GM21447 (cell line): Measurements from ENCODE around the gene PDGFA.

Source experiments
- ATAC-seq: cut with Tn5 transposase; IDR thresholded peaks from one replicate; pipeline ENCODE4 v1.9.1; 2021; ENCODE audit not compliant: unreplicated experiment

The PDGFA gene

DNA sequence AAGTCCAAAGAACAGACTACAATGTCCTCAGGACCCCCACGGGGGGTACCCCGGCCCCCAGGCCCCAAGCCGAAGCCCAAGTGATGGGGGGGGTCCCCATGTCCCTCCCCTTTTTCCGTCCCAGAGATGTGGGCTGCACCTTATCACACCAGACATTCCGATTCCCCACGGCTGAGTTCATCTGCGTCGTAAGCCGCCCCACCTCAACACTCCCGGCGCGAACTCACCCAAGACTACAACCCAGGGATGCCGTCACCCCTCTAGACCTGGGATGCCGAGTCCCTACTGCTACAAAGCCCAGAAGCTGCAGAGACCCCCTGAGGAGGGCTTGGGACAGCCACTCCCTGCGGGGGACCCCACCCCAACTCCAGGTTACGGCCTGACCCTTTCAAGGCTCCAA is 14.5 kb downstream of the PDGFA start:
- ATAC-seq: no peak

DNA sequence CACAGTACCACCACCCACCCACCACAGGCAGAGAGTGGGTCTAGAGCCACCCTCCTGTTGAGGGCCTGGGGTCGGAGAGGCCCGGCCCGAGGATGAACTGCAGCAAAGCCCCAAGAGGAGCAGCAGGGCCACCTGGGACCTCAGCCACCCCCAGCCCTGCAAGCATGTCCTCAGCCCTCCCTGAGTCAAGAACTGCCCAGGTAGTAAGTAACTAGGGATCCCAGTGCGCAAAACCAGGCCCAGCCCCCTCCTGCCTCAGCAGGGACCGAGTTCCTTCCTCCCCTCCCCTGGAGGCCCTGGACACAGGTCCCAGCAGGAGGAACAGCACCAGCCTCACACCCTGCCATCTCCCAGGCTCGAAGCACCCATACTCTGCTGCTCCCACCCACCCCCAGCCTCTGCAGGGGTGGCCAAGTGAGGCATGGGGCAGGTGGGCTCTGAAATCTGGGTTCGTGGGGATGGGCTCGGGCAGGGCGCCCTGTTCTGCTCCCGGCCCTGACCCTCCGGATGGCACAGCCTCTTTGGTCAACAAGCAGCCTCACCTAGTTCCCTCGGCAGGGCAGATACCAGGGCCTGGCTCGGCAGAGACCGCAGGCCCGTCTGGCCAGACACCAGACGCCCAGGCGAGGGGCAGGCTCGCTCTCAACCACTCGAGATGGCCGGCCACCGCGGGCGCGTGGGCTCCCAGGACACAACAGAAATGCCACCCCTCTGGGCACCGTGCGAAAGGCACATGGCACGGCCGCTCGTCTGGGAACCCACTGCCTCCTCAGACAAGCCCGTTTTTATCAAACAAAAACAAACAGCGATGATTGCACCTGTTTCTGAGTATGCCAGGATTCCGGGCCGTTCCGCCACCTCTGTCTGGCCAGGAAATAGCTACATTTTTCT is 15.2 kb downstream of the PDGFA start:
- no peak for ATAC-seq

DNA sequence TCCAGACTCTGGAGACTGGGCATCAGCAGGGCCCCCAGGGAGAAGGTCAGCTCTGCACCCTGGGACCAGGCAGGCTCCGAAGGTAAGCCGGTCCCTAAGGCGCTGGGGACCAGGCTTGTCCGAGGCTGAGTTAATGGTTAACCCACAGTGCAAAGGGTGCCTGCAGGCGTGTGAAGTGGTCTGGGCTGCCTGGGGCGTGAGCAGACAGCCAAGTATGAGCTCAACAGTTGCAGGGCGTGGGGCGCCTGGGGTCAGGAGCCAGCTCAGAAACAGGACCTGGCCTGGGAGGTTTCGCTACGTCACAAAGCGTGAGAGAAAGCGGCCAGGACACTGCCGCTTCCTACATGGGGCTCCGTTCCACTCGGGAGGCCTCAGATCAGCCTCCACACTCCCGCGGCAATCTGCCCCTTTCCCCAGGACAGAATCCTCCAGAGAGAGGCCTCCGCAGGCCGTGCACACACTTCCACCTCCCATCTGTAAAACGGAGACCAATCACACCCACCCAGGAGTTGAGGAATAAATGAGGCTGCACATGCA is 16.0 kb downstream of the PDGFA start:
- ATAC-seq: no peak

DNA sequence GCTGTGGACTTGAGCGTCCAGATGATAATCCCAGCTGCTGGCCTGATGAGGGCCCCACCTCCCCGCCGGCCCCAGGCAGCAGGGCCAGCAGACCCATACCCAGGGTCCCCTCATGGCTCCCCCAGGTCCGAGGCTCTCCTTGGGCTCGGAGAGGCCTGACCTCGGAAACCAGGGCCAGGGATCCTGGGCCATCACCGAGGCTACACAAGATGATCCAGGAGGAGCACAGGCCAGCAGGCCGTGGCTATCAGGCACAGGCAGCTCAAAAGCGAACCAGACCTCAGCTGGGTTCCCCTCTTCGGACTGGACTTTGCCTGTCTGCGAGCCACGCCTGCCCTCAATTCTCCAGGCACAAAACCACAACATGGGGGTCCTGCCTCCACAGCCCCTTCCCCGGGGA is 17.4 kb downstream of the PDGFA start:
- no peak for ATAC-seq

DNA sequence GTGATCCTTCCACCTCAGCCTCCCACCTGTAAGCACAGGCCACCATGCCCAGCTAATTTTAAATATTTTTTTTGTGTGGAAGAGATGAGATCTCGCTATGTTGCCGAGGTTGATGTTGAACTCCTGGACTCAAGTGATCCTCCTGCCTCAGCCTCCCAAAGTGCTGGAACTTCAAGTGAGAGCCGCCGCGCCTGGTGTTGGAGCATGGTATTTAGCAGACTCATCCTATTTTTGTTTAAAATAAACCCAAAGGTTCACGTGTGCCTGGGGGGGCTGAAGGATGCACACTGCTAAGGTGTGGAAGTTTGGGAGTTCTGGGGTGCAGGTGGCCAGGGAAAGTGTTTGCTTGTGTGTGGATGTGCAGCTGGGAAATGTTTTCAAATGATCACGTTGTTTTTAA is 18.1 kb downstream of the PDGFA start:
- no peak for ATAC-seq

DNA sequence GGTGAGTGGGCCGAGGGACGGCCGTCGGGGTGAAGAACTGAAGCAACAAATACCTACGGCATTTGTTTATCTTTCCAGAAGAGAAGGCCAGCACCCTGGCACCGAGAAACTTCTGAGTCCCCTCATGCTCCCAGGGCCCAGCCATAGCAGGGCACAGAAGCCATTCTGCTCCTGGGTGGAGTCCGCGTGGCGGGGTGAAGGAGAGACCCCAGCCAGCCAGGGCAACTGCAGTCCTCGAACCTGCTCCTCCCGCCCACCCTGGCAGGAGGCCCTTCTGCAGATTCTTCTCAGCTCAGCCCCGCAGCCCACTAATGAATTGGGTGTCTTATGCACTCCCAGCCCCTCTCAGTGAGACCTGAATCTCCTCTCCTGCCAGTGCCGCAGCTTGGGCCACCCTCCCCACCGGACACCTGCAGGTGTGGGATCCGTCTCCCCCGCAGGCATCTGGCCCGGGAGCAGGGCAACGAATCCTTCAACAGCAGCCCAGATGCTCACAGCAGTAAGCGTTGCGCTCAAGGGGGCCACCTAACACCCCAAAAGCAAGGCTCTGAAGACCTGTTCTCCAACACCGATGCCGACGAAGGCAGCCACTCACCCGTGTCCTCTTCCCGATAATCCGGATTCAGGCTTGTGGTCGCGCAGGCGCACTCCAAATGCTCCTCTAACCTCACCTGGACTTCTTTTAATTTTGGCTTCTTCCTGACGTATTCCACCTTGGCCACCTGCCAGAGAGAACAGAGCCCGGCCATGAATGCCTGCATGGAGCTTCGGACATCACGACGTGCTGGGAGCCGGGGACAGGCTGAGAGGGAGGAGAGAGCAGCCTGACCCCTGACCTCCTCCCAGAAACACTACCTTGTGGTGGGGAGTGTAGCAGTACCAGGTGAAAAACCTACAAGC is 18.9 kb downstream of the PDGFA start:
- ATAC-seq: no peak

DNA sequence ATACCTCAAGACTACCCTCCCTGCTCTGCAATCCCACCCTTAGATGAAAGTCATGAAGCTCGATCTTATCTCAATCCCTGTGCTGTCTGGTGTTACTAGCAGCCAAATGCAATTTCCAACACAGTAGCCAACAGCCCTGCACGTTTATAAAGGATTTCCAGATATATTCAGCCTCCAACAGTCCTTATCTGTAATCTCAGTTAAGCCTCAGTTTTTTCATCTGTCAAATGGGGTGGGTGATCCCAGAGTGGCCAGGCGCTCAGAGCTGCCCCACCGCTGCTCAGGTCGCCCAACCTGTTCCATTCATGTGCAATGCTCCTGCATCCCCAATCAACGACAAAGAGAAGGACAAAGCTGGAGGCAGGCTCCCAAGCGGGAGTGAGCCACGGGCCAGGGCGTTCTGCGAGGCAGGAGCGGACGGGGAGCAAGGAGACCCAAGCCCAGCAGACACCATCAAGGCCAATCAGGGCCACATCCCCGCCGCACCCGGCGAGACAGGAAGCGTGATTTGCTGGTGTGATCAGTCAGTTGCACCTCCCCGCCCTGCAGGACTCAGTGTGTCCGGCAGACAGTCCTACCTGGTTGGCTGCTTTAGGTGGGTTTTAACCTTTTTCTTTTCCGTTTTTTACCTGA is 19.7 kb downstream of the PDGFA start:
- no peak for ATAC-seq

DNA sequence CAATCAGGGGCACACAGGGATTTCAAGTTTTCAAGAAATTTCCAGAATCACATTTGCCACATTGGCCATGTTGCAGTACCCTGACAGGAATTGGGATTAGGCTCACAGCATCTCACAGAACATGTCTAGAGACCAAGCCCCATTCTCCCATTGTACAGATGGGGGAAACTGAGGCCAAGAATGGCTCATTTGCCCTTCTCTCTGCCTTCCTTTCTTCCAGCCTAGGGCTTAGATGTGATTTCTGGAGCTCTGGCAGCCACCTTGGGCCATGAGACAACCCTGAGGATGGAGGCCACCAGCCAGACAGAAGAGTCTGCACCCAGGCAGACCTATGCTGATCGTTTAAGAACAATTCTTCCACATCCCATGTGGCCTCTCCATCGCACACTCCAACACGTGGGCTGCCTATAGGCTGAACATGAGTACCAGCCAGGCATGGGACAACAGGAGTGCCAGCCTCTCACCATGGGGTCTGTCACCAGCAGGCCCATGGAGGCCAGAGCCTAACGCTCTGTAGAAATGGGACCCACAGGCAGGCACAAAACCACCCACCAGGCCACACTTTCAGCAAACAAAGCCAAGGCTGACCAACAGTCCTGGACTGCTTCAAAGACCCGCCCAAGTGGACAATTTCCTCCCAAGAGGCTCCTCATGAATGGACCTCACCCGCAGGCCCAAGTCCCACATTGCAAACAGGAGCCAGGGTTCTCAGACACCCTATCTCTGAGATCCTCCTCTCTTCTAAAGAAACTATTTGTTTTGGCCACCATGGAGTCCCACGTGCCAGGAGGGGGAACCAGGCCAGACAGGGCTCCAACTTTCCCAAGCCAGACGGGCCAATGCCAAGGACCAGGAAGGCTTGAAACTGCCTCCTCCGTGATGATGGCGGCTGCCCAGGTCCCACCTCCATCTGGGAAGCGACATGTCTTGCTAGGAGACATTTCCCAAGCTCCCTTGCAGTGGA is 20.7 kb downstream of the PDGFA start:
- no peak for ATAC-seq

DNA sequence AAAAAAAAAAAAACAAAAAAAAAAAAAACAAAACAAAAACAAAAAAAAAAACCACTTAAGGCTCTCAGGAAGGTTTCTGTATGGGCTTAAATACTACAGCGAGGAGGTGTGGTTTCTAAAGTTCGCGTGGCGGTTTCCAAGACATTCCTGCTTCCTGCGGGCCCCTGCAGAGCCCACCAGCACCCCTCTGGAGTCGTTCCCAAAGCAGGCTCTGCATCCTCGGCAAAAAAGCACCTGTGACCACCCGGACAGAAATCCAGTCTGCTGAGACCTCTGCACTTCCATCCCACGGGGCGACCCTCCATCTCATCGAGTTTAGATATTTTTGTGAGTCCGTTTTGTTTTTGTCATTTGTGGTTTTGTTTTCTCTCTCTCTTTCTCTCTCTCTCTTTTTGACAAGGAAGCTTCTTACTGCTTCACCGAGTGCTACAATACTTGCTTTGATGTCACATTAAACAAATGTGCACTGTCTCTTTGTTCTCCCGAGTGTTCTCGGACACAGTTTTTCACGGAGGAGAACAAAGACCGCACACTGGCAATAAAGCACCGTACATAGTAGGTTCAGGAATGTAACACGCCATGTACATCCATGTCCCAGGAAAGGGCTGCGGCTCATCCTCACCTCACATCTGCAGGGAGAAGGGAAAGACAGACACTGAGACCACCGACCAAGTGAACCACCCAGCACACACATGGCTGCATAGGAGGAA is 21.5 kb downstream of the PDGFA start:
- no peak for ATAC-seq

DNA sequence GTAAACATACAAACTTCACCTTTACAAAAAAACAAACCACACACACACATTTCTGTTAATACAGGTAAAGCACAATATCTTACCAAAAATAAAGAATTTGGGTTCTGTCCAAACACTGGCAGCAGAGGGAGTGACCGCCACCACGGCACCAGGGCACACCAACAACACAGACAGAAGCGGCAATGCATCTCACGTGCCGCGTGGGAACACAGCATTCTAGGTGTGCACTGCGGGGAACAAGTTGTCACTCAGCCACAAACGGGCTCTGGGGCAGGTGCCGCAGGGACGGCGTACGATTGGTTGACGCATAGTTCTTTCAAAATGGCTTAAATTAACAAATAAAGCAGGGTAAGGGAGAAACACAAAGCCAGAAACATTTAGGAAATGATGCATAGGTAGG is 22.3 kb downstream of the PDGFA start:
- ATAC-seq: no peak

DNA sequence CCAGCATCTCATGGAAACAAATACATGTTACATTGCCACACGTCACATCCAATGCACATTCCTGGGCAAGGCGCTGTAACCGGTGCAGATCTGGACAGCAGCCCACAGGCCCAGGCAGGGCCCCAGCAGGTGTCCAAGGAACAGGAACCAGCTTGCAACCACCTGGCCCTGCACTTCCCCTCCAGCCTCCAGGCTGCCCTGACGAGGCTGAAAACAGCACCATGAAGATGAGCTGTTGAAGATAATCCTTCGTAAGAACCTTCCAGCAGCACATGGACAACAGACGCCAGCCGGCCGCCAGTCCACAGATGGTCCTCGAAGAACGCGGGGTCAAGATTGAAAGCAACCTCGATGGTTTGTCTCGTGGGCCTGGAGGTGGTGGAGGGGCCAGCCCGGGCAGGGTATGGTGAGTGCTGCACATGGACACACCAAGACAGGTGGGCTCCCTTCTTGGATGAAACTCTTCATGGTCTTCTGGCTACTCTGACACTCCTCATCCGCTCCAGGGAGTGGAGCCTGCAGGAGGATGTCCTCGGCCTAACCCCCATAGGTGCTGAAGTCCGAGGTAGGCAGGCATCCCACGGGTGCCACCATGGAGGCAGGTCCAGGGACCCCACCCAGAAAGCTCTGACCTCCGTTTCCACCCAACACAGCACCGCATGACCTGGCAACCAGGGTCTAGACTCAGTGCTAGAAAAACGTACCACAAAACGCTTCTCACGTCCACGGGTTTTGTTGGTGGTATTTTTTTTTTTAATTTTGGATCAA is 22.9 kb downstream of the PDGFA start:
- ATAC-seq: no peak

DNA sequence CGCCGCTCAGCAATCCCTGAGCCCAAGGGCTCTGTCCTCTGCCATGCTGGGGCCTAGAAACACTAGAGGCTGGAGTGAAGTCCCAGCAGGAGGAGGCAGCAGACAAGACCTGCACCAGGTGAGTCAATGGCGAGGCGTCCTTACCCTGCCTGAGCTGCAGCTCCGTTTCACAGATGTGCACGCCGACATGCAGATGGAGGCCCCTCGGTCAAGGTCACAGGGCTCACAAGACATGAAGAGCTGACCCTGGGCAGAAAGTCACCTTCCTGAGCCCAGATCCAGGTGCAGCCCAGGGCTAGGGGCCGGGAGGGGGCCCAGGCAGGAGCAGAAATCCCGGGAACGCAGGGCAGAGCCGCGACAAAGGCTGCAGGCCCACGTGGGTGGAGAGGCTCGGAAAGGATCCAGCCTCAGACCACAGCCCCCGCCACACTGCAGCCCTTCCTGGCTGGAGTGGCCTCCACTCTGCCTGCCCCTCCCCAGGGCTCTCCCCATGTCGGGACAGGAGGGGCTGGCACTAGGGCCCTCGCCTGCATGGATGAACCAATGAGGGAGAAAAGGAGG is 23.8 kb downstream of the PDGFA start:
- ATAC-seq: no peak

DNA sequence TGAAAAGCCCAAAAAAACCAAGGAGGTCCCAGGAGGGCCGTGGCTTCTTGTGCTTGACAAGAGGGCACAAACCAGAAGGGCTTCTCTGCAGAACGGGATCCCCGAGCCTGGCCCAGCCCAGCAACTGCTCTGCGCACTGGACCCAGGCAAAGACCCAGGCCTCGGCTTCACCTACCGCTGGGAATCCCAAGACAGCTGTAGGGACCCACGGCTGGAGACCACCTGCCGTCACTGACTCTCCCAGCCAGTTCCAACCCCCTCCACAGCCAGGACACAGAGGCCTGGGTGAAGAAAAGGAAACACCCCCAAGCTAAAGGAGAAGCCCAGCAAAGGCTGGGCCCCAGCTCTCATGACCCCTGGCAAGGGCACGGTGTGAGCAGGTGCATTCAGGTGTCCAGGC is 24.3 kb downstream of the PDGFA start:
- no peak for ATAC-seq

DNA sequence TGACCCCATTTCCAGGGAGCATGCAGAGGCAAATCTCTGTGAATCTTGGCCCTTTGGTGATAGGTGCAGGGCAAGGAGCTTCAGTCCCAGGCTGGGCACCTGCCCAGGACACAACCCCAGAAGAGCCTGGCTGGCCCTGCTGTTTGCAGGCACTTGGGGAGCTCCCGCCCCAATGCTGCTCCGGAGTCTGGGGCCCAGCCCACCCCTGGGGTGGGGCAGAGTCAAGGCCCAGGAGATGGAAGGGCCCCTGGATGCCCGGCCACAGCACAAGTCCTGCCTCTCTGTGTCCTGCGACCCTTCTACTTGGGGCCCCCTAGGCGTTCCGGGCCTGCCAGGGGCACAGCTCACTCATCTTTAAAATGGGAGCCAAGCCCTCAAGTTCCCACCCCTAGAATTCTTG is 24.7 kb downstream of the PDGFA start:
- no peak for ATAC-seq

DNA sequence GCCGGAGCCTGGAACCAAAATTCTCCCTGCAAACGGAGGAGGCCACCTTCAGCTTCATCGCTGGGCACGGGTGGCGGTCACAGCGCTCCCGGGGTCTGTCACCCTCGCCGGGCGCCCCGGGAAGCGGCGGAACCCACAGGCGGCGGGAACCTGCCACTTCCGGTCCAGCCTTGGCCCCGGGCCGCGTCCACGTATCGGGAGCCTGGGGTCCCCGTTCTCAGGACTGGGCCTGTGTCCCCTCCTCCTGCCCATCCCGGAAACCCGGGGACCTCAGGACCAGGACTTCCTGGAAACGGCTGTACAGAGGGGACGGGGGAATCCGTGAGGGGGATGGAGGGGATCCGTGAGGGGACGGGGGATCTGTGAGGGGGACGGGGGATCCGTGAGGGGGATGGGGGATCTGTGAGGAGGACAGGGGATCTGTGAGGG is 25.4 kb downstream of the PDGFA start:
- no peak for ATAC-seq

DNA sequence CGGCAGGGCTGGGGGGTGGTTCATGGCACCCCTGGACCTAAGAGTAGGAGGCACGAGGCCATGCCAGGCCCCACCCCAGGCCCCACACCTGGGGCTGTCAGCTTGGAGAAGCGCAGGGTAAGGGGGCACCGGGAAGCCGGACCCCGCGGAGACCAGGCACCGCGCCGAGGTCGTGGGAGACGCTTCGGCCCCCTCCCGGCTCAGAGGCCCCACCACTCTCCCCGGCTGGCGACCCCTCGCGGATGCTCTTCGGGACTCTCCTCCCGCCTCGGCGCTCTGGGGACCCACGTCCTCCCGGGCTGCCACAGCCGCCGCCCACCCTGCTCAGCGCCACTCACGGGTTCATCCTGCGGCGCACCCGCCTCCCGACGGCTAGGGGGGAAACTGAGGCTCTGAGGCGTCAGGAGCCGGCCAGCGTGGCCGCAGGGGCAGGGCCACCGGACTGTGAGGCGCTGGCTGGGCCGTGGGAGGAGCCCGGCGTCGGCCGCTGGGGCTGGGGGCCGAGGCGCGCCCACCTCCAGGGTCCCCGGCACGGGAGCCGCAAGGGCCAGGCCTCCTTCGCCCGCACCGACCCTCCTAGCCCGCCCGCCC is 25.9 kb downstream of the PDGFA start:
- ATAC-seq: no peak

DNA sequence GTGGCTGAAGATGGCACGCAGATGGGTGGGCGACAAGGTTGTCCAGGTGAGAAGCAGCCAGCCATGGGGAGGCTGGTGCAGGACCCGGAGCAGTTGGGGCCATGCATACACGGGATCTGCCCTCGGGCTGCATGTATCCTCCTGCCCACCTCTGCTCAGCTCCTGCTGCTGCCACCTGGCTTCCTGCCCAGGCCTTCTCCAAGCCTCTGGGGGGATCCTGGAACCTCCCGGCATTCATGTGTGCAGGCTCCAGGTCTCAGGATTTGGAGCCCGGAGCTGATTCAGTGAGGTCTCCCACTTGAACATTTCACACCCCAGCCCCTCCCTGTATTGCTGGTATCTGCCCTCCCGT is 27.0 kb downstream of the PDGFA start:
- no peak for ATAC-seq
